Measurements from ENCODE around the gene NOS1. TPM values are rescaled to one million over a fixed set of nuclear protein-coding genes. Genes with fewer than 3 reads are reported as not detected.

NOS1 gene
- total RNA-seq, 1 experiment from 2014 or later: 2.3 TPM

- H2BK120ac ChIP-seq (ENCODE audit: low read depth, low read length, poor library complexity, severe bottlenecking): no peak within 1 kb of the TSS
- no peak within 1 kb of the TSS for H3K27ac ChIP-seq (ENCODE audit: insufficient read length, low read depth, low read length)
- H3K56ac ChIP-seq (ENCODE audit: insufficient read length, low read depth, low read length): no peak within 1 kb of the TSS
- H4K20me1 ChIP-seq (ENCODE audit: control insufficient read depth, insufficient read depth, insufficient read length): no peaks in the 10 kb centered on the region
- no peaks in the 10 kb centered on the region for H3K27me3 ChIP-seq (ENCODE audit: insufficient read depth, low read length)
- H3K79me2 ChIP-seq (ENCODE audit: insufficient read depth, low read length): peaks cover 4% of the 10 kb centered on the region; the same call in 1 of the 2 replicates
- WGBS (ENCODE audit: extremely low coverage, insufficient read length, low lambda C conversion rate): no CpG with 5 or more reads among the region's 59 CpGs
- Mint-ChIP-seq H3K4me1 (peaks cover 21 to 26% of the 10 kb centered on the region in 2 experiments), H3K27me3 (ENCODE audit: low read depth) (peaks cover 10% of the 10 kb centered on the region), H3K9me3 (0 out of 5 replicates have a peak, but pooled peaks cover 0 to 2% of the 10 kb centered on the region in 2 experiments), H3K27ac (peak within 1 kb of the TSS; percentile 42 to 95 (median 79); a peak in 5 of 7 replicates), H3K4me3 (peak within 1 kb of the TSS; percentile 96 to 97), H3K36me3 (ENCODE audit: insufficient read depth in 1 of 3, low read depth in 3 of 3) (peaks cover 12 to 34% (median 32%) of the 10 kb centered on the region in 3 experiments)
- no peak within 1 kb of the TSS for H3K23ac ChIP-seq (ENCODE audit: insufficient read length, low read depth, low read length)
- peak within 1 kb of the TSS; percentile 3 for H2AFZ ChIP-seq (ENCODE audit: low read length)
- H2BK20ac ChIP-seq (ENCODE audit: low read depth, low read length, poor library complexity, severe bottlenecking): no peak within 1 kb of the TSS
- H3K4me1 ChIP-seq (ENCODE audit: insufficient read depth, low read length): peaks cover 3% of the 10 kb centered on the region; the same call in 1 of the 2 replicates
- no peak within 1 kb of the TSS for H4K8ac ChIP-seq (replicated peaks; ENCODE audit: insufficient read length, low read depth, low read length)
- no peak for TF ChIP-seq CTCF (conservative IDR thresholded peaks at IDR 0.05)
- no peak within 1 kb of the TSS for H2BK12ac ChIP-seq (ENCODE audit: insufficient read length, low read depth, low read length)
- peak; percentile 94 for DNase-seq
- H3K4ac ChIP-seq (ENCODE audit: low read depth, low read length): no peak within 1 kb of the TSS
- no peak within 1 kb of the TSS for H3T11ph ChIP-seq (ENCODE audit: low read length)
- peak within 1 kb of the TSS; percentile 82 for H3K4me2 ChIP-seq (ENCODE audit: insufficient read depth, insufficient read length, low read length)
- no peak within 1 kb of the TSS for H2AK5ac ChIP-seq (ENCODE audit: insufficient read length, low read length)
- H4K5ac ChIP-seq (ENCODE audit: insufficient read length, low read depth, low read length): no peak within 1 kb of the TSS
- peaks cover 7% of the 10 kb centered on the region for H3K23me2 ChIP-seq (ENCODE audit: insufficient read length, low read depth, low read length, poor library complexity, severe bottlenecking)
- H3K14ac ChIP-seq (ENCODE audit: insufficient read depth, low read length): peak within 1 kb of the TSS; percentile 90; the same call in 1 of the 2 replicates
- H3K9me3 ChIP-seq (ENCODE audit: control insufficient read depth, low read depth, low read length): no peaks in the 10 kb centered on the region
- H2BK15ac ChIP-seq (ENCODE audit: low read depth, low read length): no peak within 1 kb of the TSS
- no peak within 1 kb of the TSS for H2BK5ac ChIP-seq (ENCODE audit: insufficient read length, low read length)
- H3K9ac ChIP-seq (ENCODE audit: extremely low read depth, insufficient read length, low read length): peak within 1 kb of the TSS; percentile 79
- H3K18ac ChIP-seq (ENCODE audit: insufficient read length, low read depth, low read length): no peak within 1 kb of the TSS
- H4K91ac ChIP-seq (ENCODE audit: insufficient read length, low read depth, low read length): no peak within 1 kb of the TSS
- no peaks in the 10 kb centered on the region for H3K79me1 ChIP-seq (ENCODE audit: insufficient read depth, low read depth, low read length, poor library complexity, severe bottlenecking)
These were observed 171.1 kb downstream of the NOS1 start, which contains the start of gene FBXO21 for GRCh38 chr12:117190210-117190781. Gene FBXO21 (minus strand): TSS chr12:117190470. CDS start chr12:117190456, 14 bp downstream.
